ENCODE measurements around the gene HOXA7. TPM values are rescaled to one million over a fixed set of nuclear protein-coding genes. Genes with fewer than 3 reads are reported as not detected.

The HOXA7 gene
- total RNA-seq, 1 donor from 2014 or later: not detected

- no peak overlapping the region for H3K4me3 Mint-ChIP-seq (ENCODE audit: low read depth)
- H3K9me3 Mint-ChIP-seq: no peaks in the 10 kb centered on the region
- peaks cover 50% of the 10 kb centered on the region for H3K27me3 Mint-ChIP-seq (ENCODE audit: low read depth)
- no peaks in the 10 kb centered on the region for H3K36me3 Mint-ChIP-seq (ENCODE audit: low read depth)
- H3K27ac Mint-ChIP-seq: no peak overlapping the region
- DNase-seq (ENCODE audit: low spot score): no peak
- intact Hi-C loops (cut with micrococcal nuclease): no loop called here
- H3K4me1 Mint-ChIP-seq (ENCODE audit: low read depth): peaks cover 8% of the 10 kb centered on the region
These were observed 9.8 kb downstream of the HOXA7 start for GRCh38 chr7:27146491-27147198.

- no peak overlapping the region for H3K4me3 Mint-ChIP-seq (ENCODE audit: low read depth)
- no peak for DNase-seq (ENCODE audit: low spot score)
- no peak overlapping the region for H3K27ac Mint-ChIP-seq
- peaks cover 3% of the 10 kb centered on the region for H3K4me1 Mint-ChIP-seq (ENCODE audit: low read depth)
- peaks cover 45% of the 10 kb centered on the region for H3K27me3 Mint-ChIP-seq (ENCODE audit: low read depth)
- no peaks in the 10 kb centered on the region for H3K9me3 Mint-ChIP-seq
- H3K36me3 Mint-ChIP-seq (ENCODE audit: low read depth): no peaks in the 10 kb centered on the region
- intact Hi-C loops (cut with micrococcal nuclease): no loop called here
These were observed 10.5 kb downstream of the HOXA7 start for GRCh38 chr7:27145914-27146412.

- peaks cover 40% of the 10 kb centered on the region for H3K27me3 Mint-ChIP-seq (ENCODE audit: low read depth)
- intact Hi-C loops (cut with micrococcal nuclease): no loop called here
- DNase-seq (ENCODE audit: low spot score): no peak
- H3K9me3 Mint-ChIP-seq: no peaks in the 10 kb centered on the region
- H3K36me3 Mint-ChIP-seq (ENCODE audit: low read depth): no peaks in the 10 kb centered on the region
- H3K27ac Mint-ChIP-seq: no peak overlapping the region
- no peak overlapping the region for H3K4me3 Mint-ChIP-seq (ENCODE audit: low read depth)
- peaks cover 2% of the 10 kb centered on the region for H3K4me1 Mint-ChIP-seq (ENCODE audit: low read depth)
These were observed 11.1 kb downstream of the HOXA7 start for GRCh38 chr7:27145165-27145913.

- Mint-ChIP-seq H3K4me3 (ENCODE audit: low read depth) (no peak overlapping the region), H3K27ac (no peak overlapping the region), H3K27me3 (ENCODE audit: low read depth) (peaks cover 35% of the 10 kb centered on the region), H3K9me3 (no peaks in the 10 kb centered on the region), H3K4me1 (ENCODE audit: low read depth) (peaks cover 2% of the 10 kb centered on the region), H3K36me3 (ENCODE audit: low read depth) (no peaks in the 10 kb centered on the region)
- DNase-seq (ENCODE audit: low spot score): no peak
- intact Hi-C loops (cut with micrococcal nuclease): no loop called here
These were observed 11.7 kb downstream of the HOXA7 start for GRCh38 chr7:27144781-27145164.

GRCh38 chr7:27143950-27144780 is 12.3 kb downstream of the HOXA7 start:
- Mint-ChIP-seq H3K27ac (no peak overlapping the region), H3K36me3 (ENCODE audit: low read depth) (no peaks in the 10 kb centered on the region), H3K4me3 (ENCODE audit: low read depth) (no peak overlapping the region), H3K27me3 (ENCODE audit: low read depth) (peaks cover 28% of the 10 kb centered on the region), H3K4me1 (ENCODE audit: low read depth) (peaks cover 2% of the 10 kb centered on the region), H3K9me3 (no peaks in the 10 kb centered on the region)
- DNase-seq (ENCODE audit: low spot score): no peak
- intact Hi-C loops (cut with micrococcal nuclease): no loop called here

GRCh38 chr7:27143023-27143949 is 13.2 kb downstream of the HOXA7 start, which contains the start of gene HOXA5:
TSS of gene HOXA5 (minus strand) at chr7:27143681. CDS start at chr7:27143607, 74 bp downstream.
- H3K27me3 Mint-ChIP-seq (ENCODE audit: low read depth): peaks cover 27% of the 10 kb centered on the region
- no peaks in the 10 kb centered on the region for H3K36me3 Mint-ChIP-seq (ENCODE audit: low read depth)
- no peak for DNase-seq (ENCODE audit: low spot score)
- H3K4me3 Mint-ChIP-seq (ENCODE audit: low read depth): no peak within 1 kb of the TSS
- H3K27ac Mint-ChIP-seq: no peak within 1 kb of the TSS
- no peaks in the 10 kb centered on the region for H3K9me3 Mint-ChIP-seq
- H3K4me1 Mint-ChIP-seq (ENCODE audit: low read depth): peaks cover 2% of the 10 kb centered on the region
- intact Hi-C loops (cut with micrococcal nuclease): no loop called here

- Mint-ChIP-seq H3K4me1 (ENCODE audit: low read depth) (no peaks in the 10 kb centered on the region), H3K9me3 (no peaks in the 10 kb centered on the region), H3K36me3 (ENCODE audit: low read depth) (no peaks in the 10 kb centered on the region), H3K27ac (no peak overlapping the region), H3K4me3 (ENCODE audit: low read depth) (no peak overlapping the region), H3K27me3 (ENCODE audit: low read depth) (peaks cover 29% of the 10 kb centered on the region)
- DNase-seq (ENCODE audit: low spot score): no peak
- intact Hi-C loops (cut with micrococcal nuclease): no loop called here
These were observed 13.9 kb downstream of the HOXA7 start for GRCh38 chr7:27142580-27143022.

GRCh38 chr7:27141923-27142579 is 14.4 kb downstream of the HOXA7 start:
- peaks cover 29% of the 10 kb centered on the region for H3K27me3 Mint-ChIP-seq (ENCODE audit: low read depth)
- intact Hi-C loops (cut with micrococcal nuclease): no loop called here
- DNase-seq (ENCODE audit: low spot score): no peak
- no peaks in the 10 kb centered on the region for H3K4me1 Mint-ChIP-seq (ENCODE audit: low read depth)
- no peak overlapping the region for H3K27ac Mint-ChIP-seq
- H3K9me3 Mint-ChIP-seq: no peaks in the 10 kb centered on the region
- H3K4me3 Mint-ChIP-seq (ENCODE audit: low read depth): no peak overlapping the region
- H3K36me3 Mint-ChIP-seq (ENCODE audit: low read depth): no peaks in the 10 kb centered on the region

GRCh38 chr7:27141137-27141922 is 15.1 kb downstream of the HOXA7 start:
- no peak for DNase-seq (ENCODE audit: low spot score)
- Mint-ChIP-seq H3K27me3 (ENCODE audit: low read depth) (peaks cover 29% of the 10 kb centered on the region), H3K27ac (no peak overlapping the region), H3K36me3 (ENCODE audit: low read depth) (no peaks in the 10 kb centered on the region), H3K9me3 (no peaks in the 10 kb centered on the region), H3K4me3 (ENCODE audit: low read depth) (no peak overlapping the region), H3K4me1 (ENCODE audit: low read depth) (no peaks in the 10 kb centered on the region)
- intact Hi-C loops (cut with micrococcal nuclease): no loop called here

GRCh38 chr7:27140126-27140857 is 16.2 kb downstream of the HOXA7 start:
- no peaks in the 10 kb centered on the region for H3K9me3 Mint-ChIP-seq
- H3K27me3 Mint-ChIP-seq (ENCODE audit: low read depth): peaks cover 32% of the 10 kb centered on the region
- no peak for DNase-seq (ENCODE audit: low spot score)
- H3K36me3 Mint-ChIP-seq (ENCODE audit: low read depth): no peaks in the 10 kb centered on the region
- H3K4me3 Mint-ChIP-seq (ENCODE audit: low read depth): no peak overlapping the region
- H3K4me1 Mint-ChIP-seq (ENCODE audit: low read depth): no peaks in the 10 kb centered on the region
- H3K27ac Mint-ChIP-seq: no peak overlapping the region
- intact Hi-C loops (cut with micrococcal nuclease): no loop called here
